Effector memory CD4-positive, alpha-beta T cell (primary cell): Measurements from ENCODE around the gene RIMS1.

Source experiments
- DNase-seq, 3 donors: peaks; one replicate each; pipeline ENCODE4 v3.0.0-alpha.2; 2020
- H3K27ac ChIP-seq: 2 replicates; pipeline ENCODE4 v1.7.0; 2013; ENCODE audit warnings: mild to moderate bottlenecking, low read length, moderate library complexity; ENCODE audit not compliant: insufficient read depth, poor library complexity, severe bottlenecking
- H3K27me3 ChIP-seq: replicated peaks from 2 replicates; pipeline ENCODE4 v1.7.0; 2013; ENCODE audit warnings: mild to moderate bottlenecking, low read length; ENCODE audit not compliant: insufficient read depth, control insufficient read depth, poor library complexity, severe bottlenecking
- H3K36me3 ChIP-seq: 2 replicates; pipeline ENCODE4 v1.7.0; 2013; ENCODE audit warnings: mild to moderate bottlenecking, low read length, moderate library complexity; ENCODE audit not compliant: control insufficient read depth, insufficient read depth
- H3K4me1 ChIP-seq: 2 replicates; pipeline ENCODE4 v1.7.0; 2013; ENCODE audit warnings: low read length, mild to moderate bottlenecking; ENCODE audit not compliant: control insufficient read depth, insufficient read depth, poor library complexity, severe bottlenecking
- H3K4me3 ChIP-seq: 2 replicates; pipeline ENCODE4 v1.7.0; 2013; ENCODE audit warnings: low read length, low read depth, mild to moderate bottlenecking; ENCODE audit not compliant: insufficient read depth, poor library complexity, severe bottlenecking
- H3K9me3 ChIP-seq: 2 replicates; pipeline ENCODE4 v1.7.0; 2013; ENCODE audit warnings: mild to moderate bottlenecking, low read length, moderate library complexity; ENCODE audit not compliant: control insufficient read depth

Gene RIMS1

GRCh38 chr6:72260489-72260888 lies 374.1 kb downstream of the RIMS1 start:
- no peak for DNase-seq
- no peak overlapping the region for H3K27ac ChIP-seq
- H3K36me3 ChIP-seq, result no peaks in the 10 kb centered on the region
- H3K4me3 ChIP-seq, result no peak overlapping the region
- H3K4me1 ChIP-seq, result no peaks in the 10 kb centered on the region
- no peaks in the 10 kb centered on the region for H3K27me3 ChIP-seq
- no peaks in the 10 kb centered on the region for H3K9me3 ChIP-seq

- H3K27ac ChIP-seq, result no peak overlapping the region
These were observed 375.2 kb downstream of the RIMS1 start for GRCh38 chr6:72261554-72261953.

GRCh38 chr6:72262254-72262653 lies 375.9 kb downstream of the RIMS1 start:
- no peak for DNase-seq
- Histone ChIP-seq H3K4me1 (no peaks in the 10 kb centered on the region), H3K27ac (no peak overlapping the region), H3K36me3 (no peaks in the 10 kb centered on the region), H3K27me3 (no peaks in the 10 kb centered on the region), H3K9me3 (no peaks in the 10 kb centered on the region), H3K4me3 (no peak overlapping the region)

More at GRCh38 chr6:72261554-72261953, 375.2 kb downstream of the RIMS1 start:
- Histone ChIP-seq H3K27me3 (no peaks in the 10 kb centered on the region), H3K9me3 (no peaks in the 10 kb centered on the region), H3K4me1 (no peaks in the 10 kb centered on the region), H3K4me3 (no peak overlapping the region), H3K36me3 (no peaks in the 10 kb centered on the region)
- DNase-seq, result no peak

- H3K4me1 ChIP-seq, result no peaks in the 10 kb centered on the region
- H3K4me3 ChIP-seq, result no peak overlapping the region
These were observed 381.1 kb downstream of the RIMS1 start for GRCh38 chr6:72267470-72267869.

GRCh38 chr6:72271531-72271930 lies 385.2 kb downstream of the RIMS1 start:
- Histone ChIP-seq H3K27ac (no peak overlapping the region), H3K27me3 (no peaks in the 10 kb centered on the region), H3K4me3 (no peak overlapping the region), H3K36me3 (no peaks in the 10 kb centered on the region), H3K9me3 (no peaks in the 10 kb centered on the region), H3K4me1 (no peaks in the 10 kb centered on the region)
- no peak for DNase-seq

More at GRCh38 chr6:72267470-72267869, 381.1 kb downstream of the RIMS1 start:
- no peaks in the 10 kb centered on the region for H3K36me3 ChIP-seq
- H3K27me3 ChIP-seq, result no peaks in the 10 kb centered on the region
- H3K9me3 ChIP-seq, result no peaks in the 10 kb centered on the region
- DNase-seq, result no peak
- no peak overlapping the region for H3K27ac ChIP-seq

- no peak for DNase-seq
These were observed 386.6 kb downstream of the RIMS1 start for GRCh38 chr6:72272958-72273357.

GRCh38 chr6:72275888-72276287 lies 389.5 kb downstream of the RIMS1 start:
- Histone ChIP-seq H3K36me3 (no peaks in the 10 kb centered on the region), H3K9me3 (no peaks in the 10 kb centered on the region), H3K4me3 (no peak overlapping the region), H3K27ac (no peak overlapping the region), H3K27me3 (no peaks in the 10 kb centered on the region), H3K4me1 (no peaks in the 10 kb centered on the region)
- no peak for DNase-seq

More at GRCh38 chr6:72272958-72273357, 386.6 kb downstream of the RIMS1 start:
- H3K4me1 ChIP-seq, result no peaks in the 10 kb centered on the region
- H3K36me3 ChIP-seq, result no peaks in the 10 kb centered on the region
- no peaks in the 10 kb centered on the region for H3K9me3 ChIP-seq
- no peaks in the 10 kb centered on the region for H3K27me3 ChIP-seq
- H3K4me3 ChIP-seq, result no peak overlapping the region
- H3K27ac ChIP-seq, result no peak overlapping the region

GRCh38 chr6:72282201-72282600 lies 395.9 kb downstream of the RIMS1 start:
- H3K36me3 ChIP-seq, result no peaks in the 10 kb centered on the region
- no peaks in the 10 kb centered on the region for H3K4me1 ChIP-seq
- no peak overlapping the region for H3K4me3 ChIP-seq
- no peaks in the 10 kb centered on the region for H3K27me3 ChIP-seq
- H3K27ac ChIP-seq, result no peak overlapping the region
- no peaks in the 10 kb centered on the region for H3K9me3 ChIP-seq
- DNase-seq, result no peak

GRCh38 chr6:72283571-72283970 lies 397.2 kb downstream of the RIMS1 start:
- Histone ChIP-seq H3K36me3 (no peaks in the 10 kb centered on the region), H3K27me3 (no peaks in the 10 kb centered on the region), H3K27ac (no peak overlapping the region), H3K4me1 (no peaks in the 10 kb centered on the region), H3K9me3 (no peaks in the 10 kb centered on the region), H3K4me3 (no peak overlapping the region)
- no peak for DNase-seq

- Histone ChIP-seq H3K4me1 (no peaks in the 10 kb centered on the region), H3K4me3 (no peak overlapping the region), H3K27me3 (no peaks in the 10 kb centered on the region), H3K36me3 (no peaks in the 10 kb centered on the region), H3K9me3 (no peaks in the 10 kb centered on the region), H3K27ac (no peak overlapping the region)
- DNase-seq, result no peak
These were observed 400.6 kb downstream of the RIMS1 start for GRCh38 chr6:72286911-72287311.

- no peak overlapping the region for H3K4me3 ChIP-seq
- H3K27me3 ChIP-seq, result no peaks in the 10 kb centered on the region
- no peaks in the 10 kb centered on the region for H3K9me3 ChIP-seq
- H3K27ac ChIP-seq, result no peak overlapping the region
- DNase-seq, result no peak
- no peaks in the 10 kb centered on the region for H3K36me3 ChIP-seq
- no peaks in the 10 kb centered on the region for H3K4me1 ChIP-seq
These were observed 401.5 kb downstream of the RIMS1 start for GRCh38 chr6:72287801-72288200.
